ENCODE results near the gene CMIP.

CMIP gene

GRCh38 chr16:81646561-81646960 lies 202.0 kb downstream of the CMIP start:
- DNase-seq, result no peak

- DNase-seq, result no peak
Observed at GRCh38 chr16:81647527-81647926, 202.9 kb downstream of the CMIP start.

- no peak for DNase-seq
Observed at GRCh38 chr16:81649561-81650184, 205.1 kb downstream of the CMIP start.

GRCh38 chr16:81650281-81650680 lies 205.7 kb downstream of the CMIP start:
- no peak for DNase-seq

- DNase-seq, result no peak
Observed at GRCh38 chr16:81650982-81651562, 206.5 kb downstream of the CMIP start.

- no peak for DNase-seq
Observed at GRCh38 chr16:81651758-81652718, 207.4 kb downstream of the CMIP start.

GRCh38 chr16:81652798-81653505 lies 208.3 kb downstream of the CMIP start:
- DNase-seq, result no peak

GRCh38 chr16:81654346-81654745 lies 209.7 kb downstream of the CMIP start:
- no peak for DNase-seq

- DNase-seq, result no peak
Observed at GRCh38 chr16:81655469-81656162, 211.0 kb downstream of the CMIP start.

GRCh38 chr16:81657224-81657623 lies 212.6 kb downstream of the CMIP start:
- DNase-seq, result no peak

- no peak for DNase-seq
Observed at GRCh38 chr16:81657781-81658180, 213.2 kb downstream of the CMIP start.

GRCh38 chr16:81658373-81658772 lies 213.8 kb downstream of the CMIP start:
- no peak for DNase-seq

GRCh38 chr16:81659249-81659648 lies 214.6 kb downstream of the CMIP start:
- no peak for DNase-seq

GRCh38 chr16:81661082-81661481 lies 216.5 kb downstream of the CMIP start:
- DNase-seq, result no peak

GRCh38 chr16:81664153-81664552 lies 219.5 kb downstream of the CMIP start:
- no peak for DNase-seq

GRCh38 chr16:81665588-81665987 lies 221.0 kb downstream of the CMIP start:
- DNase-seq, result no peak

GRCh38 chr16:81666113-81666512 lies 221.5 kb downstream of the CMIP start:
- no peak for DNase-seq

GRCh38 chr16:81668243-81669097 lies 223.9 kb downstream of the CMIP start:
- DNase-seq, result no peak

- no peak for DNase-seq
Observed at GRCh38 chr16:81669473-81670350, 225.1 kb downstream of the CMIP start.
